RCC 7860 (cell line): ENCODE results near the gene HAPSTR1.

Experiments used
- DNase-seq: peaks from one replicate; pipeline ENCODE4 v3.0.0-alpha.2; 2015; ENCODE audit warnings: low spot score
- FAIRE-seq: peaks from 2 replicates; lab custom pipeline; 2012; peaks lifted over from hg19 to GRCh38; lab: Jason Lieb, UNC

HAPSTR1 gene

DNA sequence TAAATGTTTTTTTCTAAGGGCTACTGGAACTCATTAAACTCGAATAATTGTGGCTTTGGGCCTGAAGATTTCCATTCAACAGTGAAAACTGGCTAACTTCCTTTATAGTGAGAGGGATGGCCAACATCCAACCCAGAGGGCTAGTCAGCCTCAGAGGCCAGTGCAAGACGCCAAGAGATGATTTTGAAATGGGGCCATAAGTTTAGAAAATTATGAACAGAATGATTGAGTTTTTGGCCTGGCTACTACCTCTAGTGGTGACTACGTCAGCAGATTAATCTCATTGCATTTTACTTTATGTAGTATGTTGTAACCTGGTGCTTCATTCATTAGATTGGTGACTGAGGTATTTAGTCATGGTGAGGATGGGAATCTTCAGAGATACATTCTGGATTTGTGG is 28.4 kb downstream of the HAPSTR1 start:
- no peak for FAIRE-seq
- no peak for DNase-seq

- no peak for FAIRE-seq
- no peak for DNase-seq
Observed at GRCh38 chr16:9122342-9122741, 30.9 kb downstream of the HAPSTR1 start.

DNA sequence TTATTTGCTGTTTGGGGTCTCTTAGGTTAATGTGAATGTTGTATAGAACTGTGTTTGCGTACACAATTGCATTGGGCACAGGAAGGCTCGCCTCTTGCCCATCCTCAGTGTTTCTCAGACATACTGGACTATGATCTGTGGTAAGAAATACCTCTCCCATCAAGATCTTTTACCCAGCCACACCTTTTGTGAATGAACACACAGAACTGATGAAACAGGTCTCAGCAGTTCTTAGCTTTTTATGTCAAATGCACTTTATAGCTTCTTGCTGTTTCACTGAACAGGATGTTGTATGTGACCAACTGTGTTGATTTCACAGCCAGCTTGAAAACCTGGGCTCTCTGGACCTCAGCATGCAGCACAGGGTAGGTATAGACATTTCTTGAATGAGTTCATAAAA is 31.5 kb downstream of the HAPSTR1 start:
- DNase-seq (no peak), FAIRE-seq (no peak)

DNA sequence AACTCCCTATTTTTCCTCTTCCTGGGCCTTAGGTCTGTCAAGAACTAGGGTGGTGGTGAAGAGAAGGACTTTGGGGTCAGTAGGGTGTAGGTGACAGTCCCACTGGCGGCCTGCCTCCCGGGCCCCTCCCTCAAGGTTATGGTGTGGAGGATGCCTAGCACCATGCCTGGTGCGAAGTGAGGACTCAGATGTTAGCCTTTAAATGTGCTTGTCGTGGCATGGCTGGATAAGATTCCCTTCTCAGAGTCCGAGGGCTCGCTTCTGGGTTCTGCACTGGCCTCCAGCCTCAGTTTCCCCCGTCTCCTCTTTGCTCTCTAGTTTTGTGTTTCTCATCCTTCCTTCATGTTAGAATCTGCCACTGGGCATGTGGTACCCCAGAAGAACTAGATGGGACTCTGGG is 32.0 kb downstream of the HAPSTR1 start:
- DNase-seq: no peak
- no peak for FAIRE-seq

- peak; percentile 18 for DNase-seq
- no peak for FAIRE-seq
Observed at GRCh38 chr16:9123871-9124270, 32.4 kb downstream of the HAPSTR1 start.

GRCh38 chr16:9124444-9124843 is 33.0 kb downstream of the HAPSTR1 start:
- no peak for DNase-seq
- FAIRE-seq: no peak

GRCh38 chr16:9124908-9125584 is 33.6 kb downstream of the HAPSTR1 start:
- no peak for FAIRE-seq

DNA sequence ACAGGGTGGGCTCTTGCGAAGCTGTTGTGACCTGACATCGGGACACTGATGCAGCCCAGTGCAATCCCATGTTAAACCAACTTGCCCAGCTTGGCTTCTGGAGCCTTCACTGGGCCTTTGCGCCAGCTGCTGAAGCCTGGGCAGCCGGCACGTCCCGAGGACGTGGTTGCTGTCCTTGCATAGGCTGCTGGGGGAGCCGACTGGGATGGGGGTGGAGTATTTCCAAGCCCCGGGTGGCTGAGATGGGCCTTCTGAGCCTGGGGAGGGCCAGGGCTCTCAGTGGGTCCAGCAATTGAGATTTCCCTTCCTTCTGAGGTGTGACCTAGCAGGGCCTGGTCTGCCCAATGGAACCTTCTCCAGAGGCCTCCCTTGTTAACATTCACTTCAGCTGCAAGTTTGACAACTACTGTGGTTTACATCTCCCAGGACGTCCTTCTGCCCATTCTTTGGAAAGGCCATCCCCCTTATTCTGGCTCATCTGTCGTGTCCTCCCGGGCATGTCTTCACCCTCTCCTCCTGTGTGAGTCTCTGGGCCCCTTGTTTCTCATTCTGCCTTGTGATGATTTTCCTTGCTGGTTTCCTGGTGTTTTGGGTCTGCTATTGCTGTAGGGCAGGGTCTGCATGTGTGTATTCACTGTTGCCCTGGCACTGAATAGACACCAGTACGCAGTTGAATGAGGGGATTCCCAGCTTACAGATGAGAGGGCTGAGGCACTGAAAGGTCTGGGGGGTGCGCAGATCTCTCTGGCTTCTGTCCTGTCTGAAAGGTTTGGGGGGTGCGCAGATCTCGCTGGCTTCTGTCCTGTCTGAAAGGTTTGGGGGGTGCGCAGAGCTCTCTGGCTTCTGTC is 34.4 kb downstream of the HAPSTR1 start:
- no peak for DNase-seq
- no peak for FAIRE-seq

More at GRCh38 chr16:9124908-9125584, 33.6 kb downstream of the HAPSTR1 start:
- no peak for DNase-seq

GRCh38 chr16:9126609-9127008 is 35.2 kb downstream of the HAPSTR1 start:
- FAIRE-seq (no peak), DNase-seq (no peak)

- no peak for DNase-seq
- FAIRE-seq: no peak
Observed at GRCh38 chr16:9128346-9129342, 37.2 kb downstream of the HAPSTR1 start.

DNA sequence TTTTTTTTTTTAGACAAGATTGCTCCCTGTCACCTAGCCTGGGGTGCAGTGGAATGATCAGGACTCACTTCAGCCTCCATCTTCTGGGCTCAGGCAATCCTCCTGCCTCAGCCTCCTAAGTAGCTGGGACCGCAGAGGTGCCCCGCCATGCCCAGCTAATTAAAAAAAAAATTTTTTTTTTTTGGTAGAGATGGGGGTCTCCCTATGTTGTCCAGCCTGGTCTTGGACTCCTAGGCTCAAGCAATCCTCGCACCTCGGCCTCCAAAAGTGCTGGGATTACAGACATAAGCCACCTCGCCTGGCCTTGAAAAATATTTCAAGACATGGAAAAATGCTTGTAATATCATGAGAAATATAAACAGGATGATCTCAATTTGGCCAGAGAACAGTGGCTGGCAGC is 42.9 kb downstream of the HAPSTR1 start:
- DNase-seq: no peak

DNA sequence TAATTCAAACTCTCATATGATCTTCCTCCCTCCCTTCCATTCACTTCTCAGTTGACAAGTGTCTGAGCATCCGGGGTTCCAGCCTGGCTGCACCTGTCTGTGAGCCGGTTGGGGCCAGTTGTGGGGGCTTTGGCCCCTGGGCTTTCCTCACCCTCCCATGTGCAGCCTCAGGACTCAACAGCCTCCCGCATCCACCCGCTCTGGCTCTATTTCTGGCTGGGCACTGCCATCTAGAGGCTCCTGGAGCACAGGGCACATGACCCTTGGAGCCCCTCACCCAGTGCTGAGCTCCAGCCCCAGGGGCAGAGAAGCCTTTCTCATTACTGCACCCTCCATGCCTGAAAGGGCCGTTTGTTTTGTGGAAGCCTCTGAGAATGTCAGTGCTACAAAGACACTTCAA is 43.3 kb downstream of the HAPSTR1 start:
- peak; percentile 55 for DNase-seq
- FAIRE-seq: no peak

More for the DNA sequence above, 42.9 kb downstream of the HAPSTR1 start:
- FAIRE-seq: no peak

DNA sequence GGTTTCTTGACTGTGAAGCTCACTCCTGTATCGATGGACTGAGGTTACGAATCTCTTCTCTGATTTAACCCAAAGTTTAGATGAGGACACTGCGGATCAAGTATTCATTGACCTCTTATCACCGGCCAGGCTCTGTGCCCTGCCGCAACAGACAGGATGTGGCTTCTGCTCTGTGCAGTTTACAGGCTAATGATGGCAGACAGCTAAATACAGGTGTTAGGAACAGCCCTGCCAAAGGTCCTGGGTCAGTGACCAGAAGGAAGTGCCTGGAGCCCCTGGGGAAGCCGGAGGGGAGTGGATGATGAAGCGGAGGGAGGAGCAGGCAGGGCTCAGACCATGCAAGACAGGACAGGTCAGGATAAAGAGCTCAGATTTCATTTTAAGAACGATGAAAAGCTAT is 44.4 kb downstream of the HAPSTR1 start:
- DNase-seq: peak; percentile 25
- no peak for FAIRE-seq

GRCh38 chr16:9136596-9136995 is 45.2 kb downstream of the HAPSTR1 start:
- FAIRE-seq (no peak), DNase-seq (no peak)

- no peak for DNase-seq
- FAIRE-seq: no peak
Observed at GRCh38 chr16:9138021-9138680, 46.7 kb downstream of the HAPSTR1 start.

DNA sequence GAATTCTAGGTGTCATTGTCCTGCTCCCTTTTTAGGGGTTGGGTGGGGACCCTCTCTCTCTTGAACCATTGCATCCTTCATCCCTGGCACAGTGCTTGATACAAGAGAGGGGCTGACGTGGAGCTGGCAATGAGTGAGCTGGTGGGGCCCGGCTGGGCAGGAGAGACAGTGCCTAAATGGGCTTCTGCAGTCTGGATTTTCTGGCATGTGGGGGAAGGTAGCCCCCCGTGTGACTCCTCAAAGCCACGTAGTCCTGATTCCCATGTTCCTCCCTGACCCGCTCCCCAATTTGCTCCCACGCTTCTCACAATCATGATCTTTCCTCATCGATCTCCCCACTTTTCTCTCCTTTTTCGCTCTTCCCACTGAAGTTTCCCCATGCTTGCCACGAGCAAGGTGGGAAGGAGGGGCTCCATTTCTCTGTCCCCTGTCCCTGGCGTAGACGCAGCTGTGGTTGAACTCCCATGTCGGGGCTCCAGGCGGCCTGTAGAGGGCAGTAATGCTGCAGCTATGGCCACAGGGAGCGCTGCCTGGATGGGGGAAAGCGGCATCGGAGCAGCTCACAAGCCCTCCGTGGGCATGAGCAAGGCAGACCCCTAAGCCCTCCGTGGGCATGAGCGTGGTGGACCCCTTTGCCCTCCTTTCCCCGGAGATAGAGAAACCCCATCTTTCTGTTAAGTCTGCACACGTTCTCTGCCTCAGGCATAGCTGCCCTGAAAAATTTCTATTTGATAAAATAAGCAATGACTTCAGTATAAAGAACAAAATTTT is 47.5 kb downstream of the HAPSTR1 start:
- DNase-seq (peak; percentile 18), FAIRE-seq (no peak)

DNA sequence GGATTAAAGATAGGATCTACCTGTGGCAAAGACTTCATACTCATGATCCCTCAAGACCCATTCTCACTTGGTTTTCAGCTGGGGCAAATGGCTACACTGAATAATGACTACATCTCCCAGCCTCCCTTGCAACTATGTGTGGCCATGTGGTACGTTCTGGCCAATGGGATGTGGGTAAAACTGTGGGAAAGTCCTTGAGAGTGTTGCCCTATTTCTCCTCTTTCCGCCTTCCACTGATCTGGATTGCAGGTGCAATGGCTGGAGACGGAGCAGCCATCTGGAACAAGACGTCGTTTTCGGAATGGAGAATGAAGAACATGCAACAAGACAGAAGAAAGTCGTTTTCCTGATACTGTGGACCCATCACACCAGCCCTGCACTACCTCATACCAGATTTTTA is 48.5 kb downstream of the HAPSTR1 start:
- FAIRE-seq (no peak), DNase-seq (no peak)
